HG03565 (cell line): ENCODE data around the gene TMEM63B.
"Not testable (repeated sequence)": the region's sequence is repeated elsewhere in the genome, so short reads cannot be mapped to it uniquely, and the experiment has no call there.

ENCODE experiments used
- ATAC-seq: cut with Tn5 transposase; IDR thresholded peaks from one replicate; pipeline ENCODE4 v1.9.1; 2021; ENCODE audit warnings: mild to moderate bottlenecking, moderate library complexity; ENCODE audit not compliant: unreplicated experiment

TMEM63B gene

GRCh38 chr6:44139351-44139743 lies 12.0 kb downstream of the TMEM63B start:
- ATAC-seq, result no peak

GRCh38 chr6:44142835-44143234 lies 15.5 kb downstream of the TMEM63B start:
- ATAC-seq, result no peak

- no peak for ATAC-seq
These were observed 16.4 kb downstream of the TMEM63B start for GRCh38 chr6:44143731-44144130.

GRCh38 chr6:44144536-44144935 lies 17.2 kb downstream of the TMEM63B start:
- ATAC-seq, result not testable (repeated sequence)

DNA sequence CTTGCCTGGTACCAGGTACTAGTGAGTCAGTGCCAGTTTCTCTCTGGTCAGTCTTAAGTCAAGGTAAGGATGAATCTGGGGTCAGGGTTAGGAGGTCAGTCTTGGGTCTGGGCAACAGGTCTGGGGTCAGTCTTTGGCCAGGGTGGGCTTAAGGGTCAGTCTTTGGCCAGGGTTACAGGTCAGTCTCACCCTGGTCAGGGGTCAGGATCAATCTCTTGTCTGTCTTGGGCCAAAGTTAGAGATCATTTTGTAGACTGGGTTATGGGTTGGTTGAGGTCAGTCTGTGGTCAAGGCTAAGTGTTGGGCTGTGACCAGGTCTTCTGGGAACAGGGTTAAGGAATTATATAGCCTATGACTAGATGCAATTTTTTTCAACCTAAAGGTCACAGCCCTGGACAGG lies 18.5 kb downstream of the TMEM63B start:
- ATAC-seq, result no peak

DNA sequence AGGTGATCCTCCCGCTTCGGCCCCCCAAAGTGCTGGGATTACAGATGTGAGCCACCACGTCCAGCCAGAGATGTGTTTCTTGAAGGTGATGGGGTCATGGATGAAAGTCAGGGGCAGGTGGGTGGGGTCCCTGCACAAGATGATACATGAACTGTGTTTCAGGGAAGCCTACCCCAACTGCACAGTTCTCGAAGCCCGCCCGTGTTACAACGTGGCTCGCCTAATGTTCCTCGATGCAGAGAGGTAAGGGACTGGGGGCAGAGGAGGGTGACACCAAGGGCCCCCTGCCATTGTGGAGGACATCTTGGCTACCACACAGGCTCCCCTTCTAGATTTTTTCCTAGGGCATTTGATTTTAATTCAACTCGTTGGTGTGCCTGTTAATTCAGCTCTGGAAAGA lies 19.3 kb downstream of the TMEM63B start:
- no peak for ATAC-seq

GRCh38 chr6:44147256-44147655 lies 19.9 kb downstream of the TMEM63B start:
- no peak for ATAC-seq

DNA sequence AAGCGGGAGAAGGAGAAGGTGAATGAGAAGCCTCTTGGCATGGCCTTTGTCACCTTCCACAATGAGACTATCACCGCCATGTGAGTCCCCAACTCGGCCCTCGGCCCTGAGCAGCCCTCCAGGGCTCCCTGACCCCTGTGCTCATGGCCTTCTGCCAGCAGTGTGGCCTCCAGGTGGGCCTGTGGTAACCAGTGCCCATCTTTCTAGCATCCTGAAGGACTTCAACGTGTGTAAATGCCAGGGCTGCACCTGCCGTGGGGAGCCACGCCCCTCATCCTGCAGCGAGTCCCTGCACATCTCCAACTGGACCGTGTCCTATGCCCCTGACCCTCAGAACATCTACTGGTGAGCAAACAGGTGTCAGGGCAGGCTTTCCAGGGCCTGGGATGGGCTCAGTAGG lies 21.0 kb downstream of the TMEM63B start:
- ATAC-seq, result no peak

- no peak for ATAC-seq
These were observed 22.1 kb downstream of the TMEM63B start for GRCh38 chr6:44149369-44150012.

- no peak for ATAC-seq
These were observed 23.1 kb downstream of the TMEM63B start for GRCh38 chr6:44150317-44150917.

DNA sequence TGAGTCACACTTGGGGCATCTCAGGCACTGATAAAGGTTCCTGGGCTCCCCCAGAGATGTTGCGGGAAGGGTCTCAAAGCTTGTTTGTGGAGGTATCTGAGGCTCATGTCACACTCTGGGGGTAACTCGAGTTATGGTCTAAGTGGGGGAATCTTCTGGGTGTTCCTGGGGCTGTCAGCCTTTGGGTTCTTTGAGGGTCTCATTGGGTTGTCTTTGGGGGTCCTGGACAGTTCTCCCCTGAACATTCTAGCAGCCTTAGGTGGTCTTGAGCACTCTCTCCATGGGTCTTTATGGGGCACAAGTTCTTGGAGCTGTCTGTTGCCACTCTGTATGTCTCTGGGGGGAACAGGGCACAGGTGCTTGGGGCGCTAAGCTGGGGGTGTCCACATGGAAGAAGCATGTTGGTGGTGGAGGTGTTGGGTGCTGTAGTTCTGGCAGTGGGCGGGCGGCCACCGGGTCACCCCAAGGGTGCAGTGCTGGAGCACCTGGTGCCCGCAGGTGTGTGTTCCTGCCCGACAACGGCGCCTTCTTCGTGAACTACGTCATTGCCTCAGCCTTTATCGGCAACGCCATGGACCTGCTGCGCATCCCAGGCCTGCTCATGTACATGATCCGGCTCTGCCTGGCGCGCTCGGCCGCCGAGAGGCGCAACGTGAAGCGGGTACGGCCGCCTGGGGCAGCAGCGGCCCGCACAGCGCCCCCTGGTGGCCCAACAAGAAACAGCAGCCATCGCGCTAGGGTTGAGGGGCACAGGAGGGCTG lies 24.2 kb downstream of the TMEM63B start:
- ATAC-seq, result peak; percentile 74

DNA sequence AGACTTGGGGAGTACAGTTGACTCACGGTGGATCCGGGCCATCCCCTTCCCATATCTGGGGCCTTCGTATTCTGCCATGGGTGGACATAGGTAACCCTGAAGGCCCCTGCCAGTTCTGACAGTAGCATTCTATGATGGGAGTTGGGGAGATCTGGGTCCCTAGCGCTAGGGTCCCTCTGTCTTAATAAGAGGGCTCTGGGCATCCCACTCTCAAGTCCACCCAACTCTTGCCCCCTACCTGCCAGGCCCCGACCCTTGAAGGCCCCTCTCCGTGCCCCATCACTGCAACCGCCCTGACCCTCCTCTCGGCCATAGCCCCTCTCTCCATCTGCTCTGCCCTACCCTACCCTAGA lies 24.7 kb downstream of the TMEM63B start:
- no peak for ATAC-seq

DNA sequence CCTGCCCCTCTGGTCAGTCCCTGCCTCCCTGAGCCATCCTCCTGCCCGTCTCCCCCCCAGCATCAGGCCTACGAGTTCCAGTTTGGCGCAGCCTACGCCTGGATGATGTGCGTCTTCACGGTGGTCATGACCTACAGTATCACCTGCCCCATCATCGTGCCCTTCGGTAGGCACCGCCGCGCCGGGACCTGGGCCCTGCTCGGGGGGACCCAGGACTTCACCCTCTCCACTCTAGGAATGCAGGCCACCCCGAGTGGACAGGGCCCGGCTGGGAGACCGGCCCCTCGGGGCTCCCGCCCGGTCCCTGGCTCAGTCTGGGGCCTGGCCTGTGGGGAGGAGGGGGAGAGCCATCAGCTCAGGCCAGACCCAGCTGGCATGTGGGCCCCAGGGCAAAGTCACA lies 25.2 kb downstream of the TMEM63B start:
- no peak for ATAC-seq

GRCh38 chr6:44154067-44154466 lies 26.7 kb downstream of the TMEM63B start:
- no peak for ATAC-seq

DNA sequence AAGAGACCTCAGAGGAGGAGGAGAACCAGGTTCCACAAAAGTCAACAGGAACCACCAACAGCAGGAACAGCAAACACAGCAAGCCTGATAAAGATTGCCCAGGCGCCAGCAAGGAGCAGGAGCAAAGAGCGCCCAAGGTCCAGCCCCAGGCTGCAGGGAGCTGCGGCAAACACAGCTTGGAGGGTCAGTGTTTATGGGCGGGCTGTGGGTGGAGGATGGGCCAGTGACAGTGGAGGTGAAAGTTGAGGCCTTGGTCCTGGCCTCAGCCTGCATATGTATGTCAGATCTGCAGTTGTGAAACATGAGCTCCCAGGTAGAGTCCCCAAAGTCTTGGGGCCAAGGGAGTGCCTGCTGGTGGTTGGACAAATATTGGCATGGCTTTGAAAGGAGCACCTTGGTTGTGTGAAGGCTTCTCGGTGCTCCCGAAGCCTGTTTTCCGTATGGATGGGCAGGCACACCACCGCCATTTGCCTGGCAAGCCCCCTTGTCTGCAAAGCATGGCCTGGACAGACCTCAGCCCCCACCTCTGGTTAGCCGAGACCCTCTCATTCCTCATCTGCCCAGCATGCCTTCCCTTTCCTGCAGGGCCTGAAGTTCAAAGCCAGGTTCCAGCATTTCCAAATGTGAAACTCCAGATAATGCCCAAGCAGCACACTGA lies 29.3 kb downstream of the TMEM63B start:
- no peak for ATAC-seq

GRCh38 chr6:44157152-44157521 lies 29.8 kb downstream of the TMEM63B start:
- ATAC-seq, result no peak

DNA sequence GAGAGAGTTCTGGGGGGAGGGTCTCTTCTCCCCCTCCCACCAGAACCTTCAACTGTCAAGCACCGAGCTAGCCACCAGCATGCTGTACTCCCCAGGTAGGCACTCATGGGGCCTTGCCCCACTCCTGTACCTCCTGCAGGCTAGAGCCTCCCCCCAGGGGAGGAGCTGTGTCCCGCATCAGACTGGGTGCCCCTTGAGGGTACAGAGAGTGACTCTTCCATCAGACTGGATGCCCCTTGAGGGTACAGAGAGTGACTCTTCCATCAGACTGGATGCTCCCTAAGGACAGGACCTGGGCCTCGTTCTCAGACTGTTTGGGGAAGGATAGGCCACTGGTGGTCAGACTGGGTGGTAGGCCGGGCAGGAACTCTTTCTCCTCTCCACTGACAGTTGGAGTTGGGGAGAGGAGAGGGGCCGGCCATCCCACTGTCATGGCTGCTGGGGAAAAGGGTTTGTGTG lies 31.4 kb downstream of the TMEM63B start, which contains the start of gene CAPN11:
Gene CAPN11, plus strand, starts transcription at position 51 of the 459 bp plus-strand sequence. Its CDS starts 29 bp downstream, at position 80.
- ATAC-seq, result no peak

DNA sequence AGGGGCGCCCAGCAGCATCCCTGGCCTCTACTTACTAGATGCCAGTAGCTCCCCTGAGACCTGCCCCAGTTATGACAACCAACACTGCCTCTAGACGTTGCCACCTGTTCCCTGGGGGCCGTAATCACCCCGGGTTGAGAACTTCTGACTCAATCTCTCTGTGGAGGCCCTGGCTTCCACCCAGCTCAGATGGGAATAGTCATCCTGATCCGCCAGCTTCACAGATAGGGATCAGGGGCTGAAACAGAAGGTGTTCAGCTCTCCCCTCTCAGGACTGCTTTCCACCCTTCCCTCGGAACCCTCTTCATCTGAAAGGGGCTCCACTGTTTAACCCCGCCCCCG lies 34.6 kb downstream of the TMEM63B start:
- no peak for ATAC-seq

DNA sequence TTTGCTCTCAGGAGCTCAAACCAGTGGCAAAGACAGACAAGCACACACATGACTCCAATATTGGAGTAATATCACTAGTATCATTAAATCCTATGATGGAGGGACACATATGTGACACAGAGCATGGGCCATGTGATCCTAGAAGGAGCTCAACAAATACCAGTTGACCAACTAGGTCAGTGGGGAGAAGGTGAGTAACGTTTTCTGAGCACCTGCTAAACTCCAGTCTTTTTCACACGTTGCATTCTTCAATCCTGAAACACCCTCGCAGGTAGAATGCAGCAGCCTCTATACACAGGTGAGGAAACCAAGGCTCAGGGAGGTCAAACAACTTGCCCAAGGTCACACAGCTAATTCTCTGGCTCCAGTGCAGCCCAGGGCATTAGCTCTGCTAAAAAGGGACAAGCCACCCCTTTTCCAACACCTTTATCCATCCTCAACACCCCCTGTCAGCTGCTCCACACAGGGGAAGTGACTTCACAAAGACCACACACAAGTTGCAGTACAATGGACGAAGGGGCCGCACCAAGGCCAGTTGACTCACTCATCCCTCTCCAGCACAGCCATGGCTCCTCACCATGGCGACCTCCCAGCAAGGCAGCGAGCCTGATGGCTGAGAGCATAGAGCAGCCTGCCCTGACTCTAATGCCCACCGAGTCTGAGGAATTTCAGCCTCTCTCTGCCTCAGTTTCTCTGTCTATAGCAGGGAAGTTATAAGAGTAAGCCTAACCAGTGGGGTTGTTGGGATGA lies 35.7 kb downstream of the TMEM63B start:
- no peak for ATAC-seq

GRCh38 chr6:44166116-44166515 lies 38.8 kb downstream of the TMEM63B start:
- no peak for ATAC-seq

GRCh38 chr6:44166591-44167184 lies 39.3 kb downstream of the TMEM63B start:
- ATAC-seq, result no peak
